SK-N-SH treated with all-trans-retinoic acid at 6 μM for 48 hours (cell line): ENCODE data around the gene XPR1.

Experiments used
- ATAC-seq: fragments of 200-7000 bp; cut with Tn5 transposase; 3 replicates; pipeline ENCODE4 v1.9.1; 2020; ENCODE audit warnings: mild to moderate bottlenecking, moderate library complexity
- ARNTL ChIP-seq: fragments of 450-650 bp; formaldehyde crosslinking; IDR thresholded peaks from 2 replicates; pipeline ENCODE4 v1.5.0; 2020; ENCODE audit warnings: low read depth, mild to moderate bottlenecking, moderate library complexity, borderline replicate concordance
- BACH2 ChIP-seq: fragments of 250-450 bp; sonication (Bioruptor Pico); IDR thresholded peaks from 2 replicates; pipeline ENCODE4 v1.9.0; 2021; ENCODE audit warnings: mild to moderate bottlenecking, borderline replicate concordance
- CSDC2 ChIP-seq: fragments of 250-450 bp; sonication (Bioruptor Pico); IDR thresholded peaks from 2 replicates; pipeline ENCODE4 v1.5.0; 2020; ENCODE audit warnings: mild to moderate bottlenecking, moderate library complexity
- ESRRG ChIP-seq: fragments of 250-450 bp; sonication (Bioruptor Pico); IDR thresholded peaks from 2 replicates; pipeline ENCODE4 v1.6.1; 2021; ENCODE audit warnings: mild to moderate bottlenecking
- GLIS3 ChIP-seq: fragments of 250-450 bp; sonication (Bioruptor Pico); IDR thresholded peaks from 2 replicates; pipeline ENCODE4 v1.5.0; 2020; ENCODE audit warnings: mild to moderate bottlenecking, moderate library complexity
- ISL1 ChIP-seq: fragments of 250-450 bp; sonication (Bioruptor Pico); IDR thresholded peaks from 2 replicates; pipeline ENCODE4 v2.1.2; 2022; ENCODE audit warnings: mild to moderate bottlenecking, moderate library complexity
- OSR1 ChIP-seq: fragments of 250-450 bp; sonication (Bioruptor Pico); IDR thresholded peaks from 2 replicates; pipeline ENCODE4 v1.8.0; 2022; ENCODE audit warnings: moderate library complexity, mild to moderate bottlenecking, inconsistent platforms
- PPARA ChIP-seq: fragments of 250-450 bp; sonication (Bioruptor Pico); IDR thresholded peaks from 2 replicates; pipeline ENCODE4 v1.5.0; 2020; ENCODE audit warnings: mild to moderate bottlenecking, borderline replicate concordance
- RARB ChIP-seq: fragments of 250-450 bp; sonication (Bioruptor Pico); IDR thresholded peaks from 2 replicates; pipeline ENCODE4 v1.8.0; 2021; ENCODE audit warnings: mild to moderate bottlenecking, moderate library complexity
- SNAI2 ChIP-seq: fragments of 250-450 bp; sonication (Bioruptor Pico); IDR thresholded peaks from 2 replicates; pipeline ENCODE4 v1.5.0; 2020; ENCODE audit warnings: mild to moderate bottlenecking, moderate library complexity
- TCF4 ChIP-seq: fragments of 250-450 bp; sonication (Bioruptor Pico); IDR thresholded peaks from 2 replicates; pipeline ENCODE4 v1.8.0; 2021; ENCODE audit warnings: mild to moderate bottlenecking, moderate library complexity, borderline replicate concordance
- TOX ChIP-seq: fragments of 250-450 bp; sonication (Bioruptor Pico); IDR thresholded peaks from 2 replicates; pipeline ENCODE4 v1.8.0; 2021; ENCODE audit warnings: mild to moderate bottlenecking, moderate library complexity, borderline replicate concordance
- ZFP3 ChIP-seq: fragments of 250-450 bp; sonication (Bioruptor Pico); IDR thresholded peaks from 2 replicates; pipeline ENCODE4 v1.5.0; 2020; ENCODE audit warnings: mild to moderate bottlenecking, moderate library complexity
- ZFP30 ChIP-seq: fragments of 450-650 bp; formaldehyde crosslinking; IDR thresholded peaks from 2 replicates; pipeline ENCODE4 v1.5.0; 2022; ENCODE audit warnings: mild to moderate bottlenecking, moderate library complexity
- ZNF565 ChIP-seq: fragments of 450-650 bp; formaldehyde crosslinking; conservative IDR thresholded peaks from 2 replicates; pipeline ENCODE4 v1.5.0; 2020; ENCODE audit warnings: low read depth, mild to moderate bottlenecking, moderate library complexity
- ZNF70 ChIP-seq: fragments of 450-650 bp; formaldehyde crosslinking; IDR thresholded peaks from 2 replicates; pipeline ENCODE4 v1.5.0; 2020; ENCODE audit warnings: mild to moderate bottlenecking, moderate library complexity
- ZNF8 ChIP-seq: fragments of 450-650 bp; formaldehyde crosslinking; IDR thresholded peaks from 2 replicates; pipeline ENCODE4 v1.5.0; 2020; ENCODE audit warnings: mild to moderate bottlenecking, moderate library complexity
- TF ChIP-seq, protein P1 (sequence below): fragments of 250-450 bp; sonication (Bioruptor Pico); IDR thresholded peaks from 2 replicates; pipeline ENCODE4 v1.8.0; 2020; ENCODE audit warnings: mild to moderate bottlenecking, moderate library complexity, borderline replicate concordance
- TF ChIP-seq, protein P2 (sequence below): fragments of 250-450 bp; sonication (Bioruptor Pico); IDR thresholded peaks from 2 replicates; pipeline ENCODE4 v1.5.1; 2021; ENCODE audit warnings: mild to moderate bottlenecking, moderate library complexity
- TF ChIP-seq, protein P3 (sequence below): fragments of 250-450 bp; sonication (Bioruptor Pico); IDR thresholded peaks from 2 replicates; pipeline ENCODE4 v1.8.0; 2021; ENCODE audit warnings: low read depth, mild to moderate bottlenecking, moderate library complexity, borderline replicate concordance
- TF ChIP-seq, protein P4 (sequence below): fragments of 250-450 bp; sonication (Bioruptor Pico); IDR thresholded peaks from 2 replicates; pipeline ENCODE4 v1.5.0; 2020; ENCODE audit warnings: mild to moderate bottlenecking, moderate library complexity
- TF ChIP-seq, protein P5 (sequence below): fragments of 250-450 bp; sonication (Bioruptor Pico); IDR thresholded peaks from 2 replicates; pipeline ENCODE4 v1.5.1; 2020; ENCODE audit warnings: low read depth, mild to moderate bottlenecking, moderate library complexity

XPR1 gene

DNA sequence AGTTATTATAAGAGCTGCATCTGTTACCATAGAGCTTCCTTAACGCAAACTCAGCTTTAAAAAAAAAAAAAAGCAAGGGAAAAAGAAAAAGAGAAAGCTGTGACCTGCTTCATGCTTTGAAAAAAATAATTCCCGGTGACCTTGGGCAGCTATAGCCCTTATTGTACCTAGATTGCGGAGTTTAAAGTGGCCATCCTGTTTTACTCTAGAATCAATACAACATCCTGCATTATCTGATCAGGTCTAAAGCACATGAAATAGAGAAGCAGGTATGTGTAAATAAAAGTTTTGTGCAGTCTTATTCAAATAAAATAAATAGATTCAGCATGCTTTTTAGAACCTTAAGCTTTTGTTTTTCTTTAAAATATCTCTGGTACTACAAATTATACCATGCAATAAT is 154.1 kb downstream of the XPR1 start:
- ATAC-seq = no peak

DNA sequence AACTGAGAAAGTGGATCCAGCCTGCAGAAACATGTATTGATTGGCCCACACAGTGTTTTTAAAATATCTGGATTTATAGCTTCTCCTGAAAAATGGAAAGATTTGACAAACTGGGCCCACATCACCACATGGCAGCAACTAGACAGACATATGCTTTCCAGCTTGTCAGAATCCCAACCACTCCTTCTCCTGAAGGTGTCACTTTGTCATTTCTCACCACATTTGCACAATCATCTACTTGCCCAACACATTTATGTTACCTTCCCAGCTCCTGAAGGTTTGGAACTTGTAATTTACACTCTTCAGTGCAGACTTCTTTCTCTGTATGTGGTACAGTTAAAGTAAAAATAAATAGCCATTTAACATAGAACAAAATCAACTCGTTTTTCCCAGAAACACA is 154.8 kb downstream of the XPR1 start:
- TF ChIP-seq GLIS3 (CRISPR knock-in tag) (no peak), OSR1 (no peak), ZNF565 (CRISPR knock-in tag) (no peak), BACH2 (CRISPR knock-in tag) (no peak), ZNF8 (no peak), ISL1 (CRISPR knock-in tag) (no peak), ARNTL (CRISPR knock-in tag) (no peak), RARB (CRISPR knock-in tag) (no peak), SNAI2 (CRISPR knock-in tag) (no peak), CSDC2 (CRISPR knock-in tag) (no peak), TCF4 (no peak), ZFP30 (CRISPR knock-in tag) (no peak), ZFP3 (CRISPR knock-in tag) (no peak), PPARA (no peak)
- TF ChIP-seq, protein P1, sequence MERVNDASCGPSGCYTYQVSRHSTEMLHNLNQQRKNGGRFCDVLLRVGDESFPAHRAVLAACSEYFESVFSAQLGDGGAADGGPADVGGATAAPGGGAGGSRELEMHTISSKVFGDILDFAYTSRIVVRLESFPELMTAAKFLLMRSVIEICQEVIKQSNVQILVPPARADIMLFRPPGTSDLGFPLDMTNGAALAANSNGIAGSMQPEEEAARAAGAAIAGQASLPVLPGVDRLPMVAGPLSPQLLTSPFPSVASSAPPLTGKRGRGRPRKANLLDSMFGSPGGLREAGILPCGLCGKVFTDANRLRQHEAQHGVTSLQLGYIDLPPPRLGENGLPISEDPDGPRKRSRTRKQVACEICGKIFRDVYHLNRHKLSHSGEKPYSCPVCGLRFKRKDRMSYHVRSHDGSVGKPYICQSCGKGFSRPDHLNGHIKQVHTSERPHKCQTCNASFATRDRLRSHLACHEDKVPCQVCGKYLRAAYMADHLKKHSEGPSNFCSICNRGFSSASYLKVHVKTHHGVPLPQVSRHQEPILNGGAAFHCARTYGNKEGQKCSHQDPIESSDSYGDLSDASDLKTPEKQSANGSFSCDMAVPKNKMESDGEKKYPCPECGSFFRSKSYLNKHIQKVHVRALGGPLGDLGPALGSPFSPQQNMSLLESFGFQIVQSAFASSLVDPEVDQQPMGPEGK = no peak
- TF ChIP-seq, protein P2, sequence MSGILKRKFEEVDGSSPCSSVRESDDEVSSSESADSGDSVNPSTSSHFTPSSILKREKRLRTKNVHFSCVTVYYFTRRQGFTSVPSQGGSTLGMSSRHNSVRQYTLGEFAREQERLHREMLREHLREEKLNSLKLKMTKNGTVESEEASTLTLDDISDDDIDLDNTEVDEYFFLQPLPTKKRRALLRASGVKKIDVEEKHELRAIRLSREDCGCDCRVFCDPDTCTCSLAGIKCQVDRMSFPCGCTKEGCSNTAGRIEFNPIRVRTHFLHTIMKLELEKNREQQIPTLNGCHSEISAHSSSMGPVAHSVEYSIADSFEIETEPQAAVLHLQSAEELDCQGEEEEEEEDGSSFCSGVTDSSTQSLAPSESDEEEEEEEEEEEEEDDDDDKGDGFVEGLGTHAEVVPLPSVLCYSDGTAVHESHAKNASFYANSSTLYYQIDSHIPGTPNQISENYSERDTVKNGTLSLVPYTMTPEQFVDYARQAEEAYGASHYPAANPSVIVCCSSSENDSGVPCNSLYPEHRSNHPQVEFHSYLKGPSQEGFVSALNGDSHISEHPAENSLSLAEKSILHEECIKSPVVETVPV = no peak
- TF ChIP-seq, protein P3, sequence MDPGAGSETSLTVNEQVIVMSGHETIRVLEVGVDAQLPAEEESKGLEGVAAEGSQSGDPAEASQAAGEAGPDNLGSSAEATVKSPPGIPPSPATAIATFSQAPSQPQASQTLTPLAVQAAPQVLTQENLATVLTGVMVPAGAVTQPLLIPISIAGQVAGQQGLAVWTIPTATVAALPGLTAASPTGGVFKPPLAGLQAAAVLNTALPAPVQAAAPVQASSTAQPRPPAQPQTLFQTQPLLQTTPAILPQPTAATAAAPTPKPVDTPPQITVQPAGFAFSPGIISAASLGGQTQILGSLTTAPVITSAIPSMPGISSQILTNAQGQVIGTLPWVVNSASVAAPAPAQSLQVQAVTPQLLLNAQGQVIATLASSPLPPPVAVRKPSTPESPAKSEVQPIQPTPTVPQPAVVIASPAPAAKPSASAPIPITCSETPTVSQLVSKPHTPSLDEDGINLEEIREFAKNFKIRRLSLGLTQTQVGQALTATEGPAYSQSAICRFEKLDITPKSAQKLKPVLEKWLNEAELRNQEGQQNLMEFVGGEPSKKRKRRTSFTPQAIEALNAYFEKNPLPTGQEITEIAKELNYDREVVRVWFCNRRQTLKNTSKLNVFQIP (CRISPR knock-in tag) = no peak
- no peak for ATAC-seq

More for the DNA sequence above, 154.1 kb downstream of the XPR1 start:
- TF ChIP-seq ZFP30 (CRISPR knock-in tag) (no peak), ISL1 (CRISPR knock-in tag) (no peak), TOX (CRISPR knock-in tag) (no peak), RARB (CRISPR knock-in tag) (no peak), ESRRG (CRISPR knock-in tag) (no peak), ZFP3 (CRISPR knock-in tag) (no peak), CSDC2 (CRISPR knock-in tag) (no peak), OSR1 (no peak), ZNF70 (no peak), SNAI2 (CRISPR knock-in tag) (no peak), ARNTL (CRISPR knock-in tag) (no peak), PPARA (no peak), BACH2 (CRISPR knock-in tag) (no peak), ZNF8 (no peak), TCF4 (no peak), ZNF565 (CRISPR knock-in tag) (no peak)
- TF ChIP-seq, protein P1 = no peak
- TF ChIP-seq, protein P4, sequence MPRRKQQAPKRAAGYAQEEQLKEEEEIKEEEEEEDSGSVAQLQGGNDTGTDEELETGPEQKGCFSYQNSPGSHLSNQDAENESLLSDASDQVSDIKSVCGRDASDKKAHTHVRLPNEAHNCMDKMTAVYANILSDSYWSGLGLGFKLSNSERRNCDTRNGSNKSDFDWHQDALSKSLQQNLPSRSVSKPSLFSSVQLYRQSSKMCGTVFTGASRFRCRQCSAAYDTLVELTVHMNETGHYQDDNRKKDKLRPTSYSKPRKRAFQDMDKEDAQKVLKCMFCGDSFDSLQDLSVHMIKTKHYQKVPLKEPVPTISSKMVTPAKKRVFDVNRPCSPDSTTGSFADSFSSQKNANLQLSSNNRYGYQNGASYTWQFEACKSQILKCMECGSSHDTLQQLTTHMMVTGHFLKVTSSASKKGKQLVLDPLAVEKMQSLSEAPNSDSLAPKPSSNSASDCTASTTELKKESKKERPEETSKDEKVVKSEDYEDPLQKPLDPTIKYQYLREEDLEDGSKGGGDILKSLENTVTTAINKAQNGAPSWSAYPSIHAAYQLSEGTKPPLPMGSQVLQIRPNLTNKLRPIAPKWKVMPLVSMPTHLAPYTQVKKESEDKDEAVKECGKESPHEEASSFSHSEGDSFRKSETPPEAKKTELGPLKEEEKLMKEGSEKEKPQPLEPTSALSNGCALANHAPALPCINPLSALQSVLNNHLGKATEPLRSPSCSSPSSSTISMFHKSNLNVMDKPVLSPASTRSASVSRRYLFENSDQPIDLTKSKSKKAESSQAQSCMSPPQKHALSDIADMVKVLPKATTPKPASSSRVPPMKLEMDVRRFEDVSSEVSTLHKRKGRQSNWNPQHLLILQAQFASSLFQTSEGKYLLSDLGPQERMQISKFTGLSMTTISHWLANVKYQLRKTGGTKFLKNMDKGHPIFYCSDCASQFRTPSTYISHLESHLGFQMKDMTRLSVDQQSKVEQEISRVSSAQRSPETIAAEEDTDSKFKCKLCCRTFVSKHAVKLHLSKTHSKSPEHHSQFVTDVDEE (CRISPR knock-in tag) = no peak
- TF ChIP-seq, protein P2 = no peak
- TF ChIP-seq, protein P5, sequence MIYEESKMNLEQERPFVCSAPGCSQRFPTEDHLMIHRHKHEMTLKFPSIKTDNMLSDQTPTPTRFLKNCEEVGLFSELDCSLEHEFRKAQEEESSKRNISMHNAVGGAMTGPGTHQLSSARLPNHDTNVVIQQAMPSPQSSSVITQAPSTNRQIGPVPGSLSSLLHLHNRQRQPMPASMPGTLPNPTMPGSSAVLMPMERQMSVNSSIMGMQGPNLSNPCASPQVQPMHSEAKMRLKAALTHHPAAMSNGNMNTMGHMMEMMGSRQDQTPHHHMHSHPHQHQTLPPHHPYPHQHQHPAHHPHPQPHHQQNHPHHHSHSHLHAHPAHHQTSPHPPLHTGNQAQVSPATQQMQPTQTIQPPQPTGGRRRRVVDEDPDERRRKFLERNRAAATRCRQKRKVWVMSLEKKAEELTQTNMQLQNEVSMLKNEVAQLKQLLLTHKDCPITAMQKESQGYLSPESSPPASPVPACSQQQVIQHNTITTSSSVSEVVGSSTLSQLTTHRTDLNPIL (CRISPR knock-in tag) = no peak
- TF ChIP-seq, all 23 proteins: peak for 0
